Duodenal mucosa (tissue), 2 donors: ENCODE results near the gene SLC6A13.

ENCODE experiments used
- H3K27ac ChIP-seq: one replicate; pipeline ENCODE4 v1.7.0; 2013; ENCODE audit warnings: low read depth, low read length
- H3K27me3 ChIP-seq, 2 donors: one replicate each; pipeline ENCODE4 v1.7.0; 2013; ENCODE audit warnings: low read length in 2 of 2, control low read depth in 1 of 2; ENCODE audit not compliant: insufficient read depth in 2 of 2, control insufficient read depth in 1 of 2
- H3K36me3 ChIP-seq, 2 donors: one replicate each; pipeline ENCODE4 v1.7.0; 2013; ENCODE audit warnings: low read length in 2 of 2, control low read depth in 1 of 2; ENCODE audit not compliant: insufficient read depth in 2 of 2, control insufficient read depth in 1 of 2
- H3K4me1 ChIP-seq, 2 donors: one replicate each; pipeline ENCODE4 v1.7.0; 2013; ENCODE audit warnings: low read length in 2 of 2, control low read depth in 1 of 2; ENCODE audit not compliant: insufficient read depth in 2 of 2, control insufficient read depth in 1 of 2
- H3K4me3 ChIP-seq, 2 donors: one replicate each; pipeline ENCODE4 v1.7.0; 2013; ENCODE audit warnings: low read length in 2 of 2, low read depth in 1 of 2
- H3K9ac ChIP-seq, 2 donors: one replicate each; pipeline ENCODE4 v1.7.0; 2013; ENCODE audit warnings: low read length in 2 of 2, low read depth in 1 of 2
- H3K9me3 ChIP-seq, 2 donors: one replicate each; pipeline ENCODE4 v1.7.0; 2013; ENCODE audit warnings: low read length in 2 of 2, control low read depth in 1 of 2; ENCODE audit not compliant: control insufficient read depth in 1 of 2

The SLC6A13 gene

DNA sequence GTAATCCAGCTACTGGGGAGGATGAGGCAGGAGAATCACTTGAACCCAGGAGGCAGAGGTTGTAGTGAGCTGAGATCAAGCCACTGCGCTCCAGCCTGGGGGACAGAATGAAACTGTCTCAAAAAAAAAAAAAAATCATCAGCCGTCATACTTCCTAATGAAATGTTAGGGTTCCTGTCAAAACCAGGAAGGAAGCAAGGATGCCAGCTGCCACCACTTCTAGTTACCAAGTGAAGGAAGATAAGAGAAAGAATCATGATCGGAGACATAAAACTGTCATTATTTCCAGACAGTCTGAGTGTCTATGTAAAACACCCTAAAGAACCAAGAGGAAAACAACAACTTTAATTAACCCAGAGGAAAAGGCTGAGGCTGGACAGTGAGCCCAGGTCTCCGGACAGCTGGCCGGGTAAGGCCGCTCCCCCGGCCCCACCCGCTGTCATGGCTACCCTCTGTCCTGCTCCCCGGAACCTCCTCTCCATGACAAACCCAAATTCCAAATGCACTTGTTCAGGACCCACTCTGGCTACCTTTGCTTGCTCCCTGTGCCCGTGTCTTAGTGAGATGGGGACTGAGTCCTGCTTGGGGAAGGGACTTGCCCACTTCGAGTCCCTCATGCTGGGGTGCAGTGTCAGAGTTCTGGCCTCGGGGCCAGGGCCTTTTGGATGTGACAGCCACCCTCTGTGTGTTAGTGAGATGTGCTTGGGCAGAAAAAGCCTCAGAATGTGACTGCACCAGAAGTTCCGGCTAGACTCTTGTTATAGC lies 77.6 kb downstream of the SLC6A13 start:
- no peaks in the 10 kb centered on the region for H3K36me3 ChIP-seq
- no peak overlapping the region for H3K4me3 ChIP-seq
- H3K27ac ChIP-seq, result no peak overlapping the region
- H3K27me3 ChIP-seq, result no peaks in the 10 kb centered on the region
- H3K9me3 ChIP-seq, result no peaks in the 10 kb centered on the region
- H3K4me1 ChIP-seq, result peaks cover 4 to 20% of the 10 kb centered on the region in 2 donors
- no peak overlapping the region for H3K9ac ChIP-seq

DNA sequence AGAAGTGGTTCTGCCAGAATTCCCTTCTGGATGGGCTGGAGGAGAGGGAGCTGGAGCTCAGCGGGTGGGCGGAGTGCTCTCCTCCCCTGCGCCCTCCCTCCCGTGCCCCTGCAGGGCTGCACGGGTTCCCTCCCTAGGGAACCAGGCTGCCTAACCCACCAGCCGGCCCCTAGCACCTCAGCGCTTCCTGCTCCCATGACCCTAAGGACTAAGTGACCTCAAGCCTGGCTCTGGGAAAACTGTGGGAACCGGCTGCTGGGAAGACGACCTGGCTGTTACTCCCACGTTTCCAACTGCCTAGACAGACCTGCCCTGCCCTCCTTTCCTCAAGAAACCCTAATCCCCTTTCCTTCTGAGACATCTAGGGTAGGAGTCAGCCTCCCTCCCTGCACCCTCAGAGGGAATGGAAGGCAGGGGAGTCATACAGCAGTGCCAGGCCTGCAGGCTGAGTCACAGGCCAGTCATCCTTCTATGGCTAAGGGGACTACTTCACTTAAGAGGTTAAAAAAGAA lies 80.2 kb downstream of the SLC6A13 start:
- no peak overlapping the region for H3K27ac ChIP-seq
- peaks cover 7 to 12% of the 10 kb centered on the region in 2 donors for H3K4me1 ChIP-seq
- H3K4me3 ChIP-seq, result no peak overlapping the region
- H3K9me3 ChIP-seq, result no peaks in the 10 kb centered on the region
- no peak overlapping the region for H3K9ac ChIP-seq
- H3K27me3 ChIP-seq, result no peaks in the 10 kb centered on the region
- no peaks in the 10 kb centered on the region for H3K36me3 ChIP-seq

DNA sequence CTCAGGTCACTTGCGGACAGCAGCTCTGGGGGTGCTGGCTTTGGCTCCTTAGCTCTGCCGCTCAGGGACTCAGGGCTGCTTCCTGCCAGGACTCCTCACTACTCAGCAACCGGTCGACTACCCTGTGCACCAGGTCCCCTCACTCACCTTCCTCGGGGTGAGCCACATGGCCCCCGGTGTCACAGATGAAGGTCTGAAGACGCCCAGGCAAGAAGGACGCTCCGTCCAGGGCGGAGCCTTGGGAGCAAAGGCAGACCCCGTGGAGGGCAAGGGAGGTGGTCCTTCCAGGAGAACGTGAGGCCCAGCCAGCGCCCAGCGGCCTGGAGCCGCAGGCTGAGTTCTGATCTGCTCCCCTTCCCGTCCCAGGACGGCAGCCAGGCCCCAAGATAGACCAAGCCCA lies 80.7 kb downstream of the SLC6A13 start:
- Histone ChIP-seq H3K4me1 (peaks cover 9 to 17% of the 10 kb centered on the region in 2 donors), H3K4me3 (no peak overlapping the region), H3K27ac (no peak overlapping the region), H3K27me3 (no peaks in the 10 kb centered on the region), H3K36me3 (no peaks in the 10 kb centered on the region), H3K9ac (no peak overlapping the region), H3K9me3 (no peaks in the 10 kb centered on the region)

DNA sequence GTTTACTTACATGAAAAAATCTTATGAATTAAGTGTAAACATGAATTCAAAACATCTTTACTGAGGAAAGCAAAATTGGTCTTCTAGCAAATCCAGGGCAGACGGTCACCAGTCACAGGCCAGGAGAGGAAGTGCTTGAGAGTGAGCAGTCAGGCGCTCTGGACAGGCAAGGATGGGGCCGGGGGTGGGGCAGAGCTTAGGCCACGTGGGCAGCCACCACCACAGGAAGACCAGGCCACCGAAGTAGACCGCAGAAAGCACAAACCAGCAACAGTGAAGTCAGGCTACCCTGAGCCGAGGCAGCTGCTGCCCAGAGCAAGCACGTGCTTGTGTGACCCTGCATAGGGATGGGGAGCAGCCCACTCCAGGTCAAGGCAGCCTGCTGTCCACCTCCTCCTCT lies 82.2 kb downstream of the SLC6A13 start:
- H3K36me3 ChIP-seq, result no peaks in the 10 kb centered on the region
- peaks cover 23 to 32% of the 10 kb centered on the region in 2 donors for H3K4me1 ChIP-seq
- no peak overlapping the region for H3K4me3 ChIP-seq
- H3K9me3 ChIP-seq, result no peaks in the 10 kb centered on the region
- H3K27ac ChIP-seq, result no peak overlapping the region
- no peak overlapping the region for H3K9ac ChIP-seq
- H3K27me3 ChIP-seq, result no peaks in the 10 kb centered on the region

DNA sequence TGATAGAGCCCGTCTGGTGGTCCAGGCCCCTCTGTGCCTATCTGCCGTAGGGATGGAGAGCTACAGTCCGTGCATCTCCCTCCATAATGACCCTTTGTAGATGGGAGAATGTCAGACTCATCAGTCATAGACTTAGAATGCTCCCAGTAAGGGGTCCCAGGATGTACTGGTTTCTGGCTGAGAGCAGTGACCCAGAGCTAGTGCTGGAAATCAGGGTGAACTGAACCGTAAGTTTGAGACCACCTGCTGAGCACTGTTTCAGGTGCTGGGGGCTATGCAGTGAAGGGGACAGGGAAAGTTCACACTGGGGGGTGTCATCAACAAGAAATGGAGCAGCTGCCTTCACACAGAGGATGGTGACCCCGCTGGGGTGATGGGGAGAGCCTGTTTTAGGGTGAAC lies 82.8 kb downstream of the SLC6A13 start:
- Histone ChIP-seq H3K27ac (no peak overlapping the region), H3K4me1 (peaks cover 29 to 37% of the 10 kb centered on the region in 2 donors)

DNA sequence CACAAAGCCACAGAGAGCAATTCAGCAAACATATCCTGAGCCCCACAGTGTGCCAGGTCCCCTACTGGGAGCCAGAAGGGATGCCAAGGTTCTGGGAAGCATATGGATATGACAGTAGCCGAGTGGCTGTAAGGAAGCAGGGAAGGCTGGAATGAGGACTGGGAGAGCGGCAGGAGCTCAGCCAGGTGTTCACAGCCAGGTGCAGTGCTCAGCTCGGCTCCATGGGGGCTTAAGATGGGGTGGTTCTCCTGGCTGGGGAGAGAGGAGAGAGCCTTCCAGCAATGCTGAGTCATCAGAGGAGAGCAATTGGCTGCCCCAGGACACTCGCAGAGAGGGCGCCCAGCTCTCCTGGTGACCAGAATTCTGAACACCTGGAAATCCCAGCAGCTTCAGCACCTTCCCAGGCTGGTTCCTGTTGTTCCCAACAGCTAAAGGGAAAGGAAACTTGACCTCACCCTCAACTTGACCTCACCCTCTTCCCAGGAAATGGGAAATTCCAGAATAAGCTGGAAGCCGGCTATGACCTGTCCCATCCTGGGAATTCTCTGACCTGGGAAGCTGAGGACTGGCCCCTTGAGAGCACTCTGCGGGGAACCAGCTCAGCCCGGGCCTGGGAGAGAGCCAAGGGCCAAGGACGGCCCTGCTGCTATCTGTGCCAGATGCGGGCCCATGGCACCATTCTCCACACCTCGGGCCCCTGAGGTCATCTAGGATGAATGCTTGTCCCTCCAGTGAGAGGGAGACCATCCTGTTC lies 83.3 kb downstream of the SLC6A13 start:
- no peak overlapping the region for H3K9ac ChIP-seq
- no peaks in the 10 kb centered on the region for H3K36me3 ChIP-seq
- peaks cover 30 to 38% of the 10 kb centered on the region in 2 donors for H3K4me1 ChIP-seq
- no peaks in the 10 kb centered on the region for H3K27me3 ChIP-seq
- H3K9me3 ChIP-seq, result no peaks in the 10 kb centered on the region
- no peak overlapping the region for H3K4me3 ChIP-seq
- no peak overlapping the region for H3K27ac ChIP-seq

More for the DNA sequence above, 82.8 kb downstream of the SLC6A13 start:
- Histone ChIP-seq H3K9ac (no peak overlapping the region), H3K4me3 (no peak overlapping the region), H3K27me3 (no peaks in the 10 kb centered on the region), H3K36me3 (no peaks in the 10 kb centered on the region), H3K9me3 (no peaks in the 10 kb centered on the region)

DNA sequence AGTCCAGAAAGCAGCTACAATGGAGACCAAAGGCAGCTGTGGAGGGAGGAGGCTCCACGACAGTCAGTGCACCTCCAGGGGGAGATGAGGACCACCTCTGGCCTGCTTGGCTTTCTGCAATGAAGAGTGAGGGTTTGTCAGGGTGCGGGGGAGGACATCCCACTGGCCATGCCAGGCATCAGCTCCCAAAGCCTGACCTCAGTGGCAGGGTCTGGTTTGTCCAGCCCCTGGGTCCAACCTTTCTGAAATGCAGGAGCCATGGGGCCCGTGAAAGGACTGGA lies 83.9 kb downstream of the SLC6A13 start:
- Histone ChIP-seq H3K27ac (no peak overlapping the region), H3K36me3 (no peaks in the 10 kb centered on the region), H3K4me3 (no peak overlapping the region), H3K9me3 (no peaks in the 10 kb centered on the region), H3K27me3 (no peaks in the 10 kb centered on the region), H3K4me1 (peaks cover 30 to 38% of the 10 kb centered on the region in 2 donors), H3K9ac (no peak overlapping the region)

DNA sequence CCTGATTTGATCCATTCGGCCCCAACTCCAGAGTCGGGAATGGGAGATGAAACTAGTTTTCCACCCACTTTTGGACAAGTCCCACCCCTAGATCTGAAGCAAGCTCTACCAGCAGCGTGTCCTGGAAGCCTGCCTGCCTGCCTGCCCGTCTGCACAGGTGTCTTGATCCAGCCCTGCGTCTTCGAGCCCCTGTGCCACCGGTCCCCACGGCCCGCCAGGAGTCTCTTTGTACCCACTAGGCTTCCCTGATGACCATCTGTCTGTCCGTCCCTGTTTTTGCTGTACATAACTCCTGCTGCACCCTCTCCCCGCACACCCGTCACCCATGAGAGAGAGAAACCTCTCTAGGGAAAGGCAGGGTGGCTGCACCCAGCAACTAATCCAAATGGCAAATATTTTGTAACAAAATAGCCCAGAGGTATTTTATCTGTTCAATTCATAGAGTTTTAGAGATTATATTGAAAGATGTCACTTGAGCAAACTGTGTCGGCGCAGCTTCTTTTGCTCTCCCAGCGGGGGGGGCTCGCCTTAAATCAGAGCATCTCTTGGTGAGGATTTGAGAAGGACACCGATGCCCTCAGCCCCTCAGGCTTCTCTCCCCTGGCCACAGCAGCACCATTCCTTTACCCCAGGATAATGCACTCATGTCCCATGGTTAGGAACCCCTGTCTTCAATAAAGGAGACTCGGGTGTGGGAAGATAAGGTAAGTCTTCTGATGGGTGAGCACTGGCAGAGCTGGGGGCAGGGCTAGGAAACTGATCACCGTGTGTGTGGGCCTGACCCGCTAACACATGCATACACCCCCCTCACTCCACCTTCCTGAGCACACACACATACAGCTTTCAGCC lies 84.4 kb downstream of the SLC6A13 start:
- H3K9me3 ChIP-seq, result no peaks in the 10 kb centered on the region
- no peaks in the 10 kb centered on the region for H3K27me3 ChIP-seq
- no peak overlapping the region for H3K4me3 ChIP-seq
- H3K27ac ChIP-seq, result no peak overlapping the region
- H3K9ac ChIP-seq, result no peak overlapping the region
- H3K36me3 ChIP-seq, result no peaks in the 10 kb centered on the region
- peaks cover 35 to 38% of the 10 kb centered on the region in 2 donors for H3K4me1 ChIP-seq

DNA sequence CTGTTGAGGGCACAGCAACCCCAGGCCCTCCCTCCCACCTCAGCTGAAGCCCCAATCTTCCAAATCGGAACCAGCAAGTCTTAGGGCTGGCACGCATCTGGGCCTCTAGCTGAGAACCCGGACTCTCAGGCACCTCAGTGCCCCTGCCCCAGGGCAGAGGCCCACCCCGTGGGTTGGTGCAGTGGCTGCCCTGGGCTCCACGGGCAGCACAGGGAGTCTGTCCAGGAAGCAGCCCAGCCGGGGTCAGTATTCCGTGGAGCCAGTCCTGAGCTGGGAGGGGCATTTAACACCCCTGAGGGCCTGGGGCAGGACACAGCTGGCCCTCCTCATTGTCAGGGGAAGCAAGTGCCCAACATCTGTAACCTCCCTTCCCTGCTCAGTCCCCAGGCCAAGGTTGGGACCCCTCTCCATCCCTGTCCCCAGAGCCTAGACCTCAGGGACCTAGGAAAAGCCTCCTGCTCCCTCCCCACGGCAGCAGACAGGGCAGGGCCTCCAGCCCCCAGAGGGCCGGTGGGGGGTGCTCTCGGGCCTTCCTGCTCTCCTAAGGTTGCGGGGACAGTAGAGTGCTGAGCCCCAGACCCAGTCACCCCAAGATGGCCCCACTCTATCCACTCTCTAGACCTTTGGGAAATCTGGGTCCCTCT lies 85.2 kb downstream of the SLC6A13 start:
- Histone ChIP-seq H3K36me3 (no peaks in the 10 kb centered on the region), H3K9ac (peak overlapping the region in 1 of 2 donors; percentile 62), H3K4me3 (no peak overlapping the region), H3K4me1 (peaks cover 43 to 44% of the 10 kb centered on the region in 2 donors), H3K27ac (no peak overlapping the region), H3K9me3 (no peaks in the 10 kb centered on the region), H3K27me3 (no peaks in the 10 kb centered on the region)
